MG63 (cell line): ENCODE measurements around the gene FUS. TPM values are rescaled to one million over a fixed set of nuclear protein-coding genes. Genes with fewer than 3 reads are reported as not detected.
"Not testable (repeated sequence)": the region's sequence is repeated elsewhere in the genome, so short reads cannot be mapped to it uniquely, and the experiment has no call there.

Experiments
- DNase-seq: peaks from one replicate; pipeline ENCODE4 v3.0.0-alpha.2; 2020
- H3K27me3 ChIP-seq: fragments of 250-450 bp; sonication (Bioruptor Pico); 2 replicates; pipeline ENCODE4 v1.5.1; 2020; ENCODE audit warnings: mild to moderate bottlenecking, moderate library complexity
- H3K36me3 ChIP-seq: fragments of 250-450 bp; sonication (Bioruptor Pico); 2 replicates; pipeline ENCODE4 v1.5.1; 2020; ENCODE audit warnings: mild to moderate bottlenecking, moderate library complexity
- H3K4me3 ChIP-seq: fragments of 250-450 bp; sonication (Bioruptor Pico); 2 replicates; pipeline ENCODE4 v1.5.1; 2020; ENCODE audit warnings: mild to moderate bottlenecking, moderate library complexity
- H3K9me3 ChIP-seq: fragments of 250-450 bp; sonication (Bioruptor Pico); 2 replicates; pipeline ENCODE4 v1.5.1; 2020; ENCODE audit warnings: mild to moderate bottlenecking, moderate library complexity
- total RNA-seq: library from RNA; depleted of rRNA; stranded (reverse); fragments of >200 nt; shearing (Covaris generic); gene quantifications from 2 replicates; pipeline ENCODE4 v1.2.3, GENCODE V29; 2014; ENCODE audit warnings: low replicate concordance

Gene FUS
- total RNA-seq, 1 experiment from 2014 or later: 17.2 TPM

DNA sequence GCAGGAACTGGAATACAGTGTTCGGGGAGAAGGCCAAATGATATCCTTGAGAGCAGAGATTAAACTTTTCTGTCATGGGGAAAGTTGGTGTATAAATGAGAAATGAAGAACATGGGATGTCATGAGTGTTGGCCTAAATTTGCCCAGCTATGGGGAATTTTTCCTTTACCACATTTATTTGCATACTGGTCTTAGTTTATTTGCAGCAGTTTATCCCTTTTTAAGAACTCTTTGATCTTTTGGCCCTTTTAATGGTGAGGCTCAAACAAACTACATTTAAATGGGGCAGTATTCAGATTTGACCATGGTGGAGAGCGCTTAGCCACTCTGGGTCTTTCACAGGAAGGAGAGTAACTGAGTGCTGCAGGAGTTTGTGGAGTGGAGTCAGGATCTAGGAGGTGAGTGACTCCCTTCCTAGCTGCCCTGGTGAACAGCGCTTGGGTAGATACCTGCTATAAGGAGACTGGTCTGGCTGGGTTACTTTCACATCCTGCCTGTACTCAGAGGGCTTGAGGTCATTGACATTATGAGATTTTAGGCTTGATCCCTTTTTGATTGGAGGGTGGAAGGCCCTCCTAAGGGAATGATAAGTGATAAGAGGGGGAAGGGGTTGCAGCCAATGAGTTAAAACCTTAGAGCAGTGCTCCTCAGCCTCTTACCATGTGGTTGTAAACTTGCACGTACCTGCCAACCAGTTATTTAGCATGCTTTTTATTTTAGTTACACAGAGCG lies 11.9 kb downstream of the FUS start:
- Histone ChIP-seq H3K4me3 (no peak overlapping the region), H3K36me3 (peaks cover 100% of the 10 kb centered on the region), H3K27me3 (no peaks in the 10 kb centered on the region), H3K9me3 (no peaks in the 10 kb centered on the region)
- DNase-seq: no peak

DNA sequence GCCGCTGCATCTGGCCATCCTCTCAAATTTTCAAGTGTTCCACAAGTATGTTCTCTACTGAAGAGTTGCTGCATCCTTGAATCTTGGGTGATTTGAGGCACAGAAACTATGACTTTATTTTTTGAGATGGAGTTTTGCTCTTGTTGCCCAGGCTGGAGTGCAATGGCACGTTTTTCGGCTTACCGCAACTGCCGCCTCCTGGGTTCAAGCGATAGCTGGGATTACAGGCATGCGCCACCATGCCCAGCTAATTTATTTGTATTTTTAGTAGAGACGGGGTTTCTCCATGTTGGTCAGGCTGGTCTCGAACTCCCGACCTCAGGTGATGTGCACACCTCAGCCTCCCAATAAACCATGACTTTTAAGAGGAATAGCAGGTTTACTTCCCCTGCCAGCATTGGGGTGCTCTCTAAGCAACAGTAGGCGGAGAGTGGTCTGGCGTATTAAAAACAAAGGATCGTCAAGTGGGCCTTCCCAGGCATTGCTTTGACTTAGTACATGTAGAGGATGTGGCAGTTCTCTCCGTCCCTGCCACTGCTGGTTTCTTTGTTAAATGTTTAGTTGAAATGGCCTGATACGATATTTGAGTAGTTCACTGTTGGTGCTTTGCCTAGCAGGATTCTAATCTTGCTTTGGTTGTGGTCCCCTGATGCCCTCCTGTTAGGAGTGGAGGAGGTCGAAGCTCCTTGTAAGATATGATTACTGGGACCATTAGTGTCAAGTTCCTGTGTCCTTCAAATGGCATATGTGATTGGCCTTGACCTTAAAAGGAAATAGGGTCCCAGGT lies 13.1 kb downstream of the FUS start:
- no peaks in the 10 kb centered on the region for H3K9me3 ChIP-seq
- peaks cover 98% of the 10 kb centered on the region for H3K36me3 ChIP-seq
- no peak overlapping the region for H3K4me3 ChIP-seq
- no peak for DNase-seq
- H3K27me3 ChIP-seq: no peaks in the 10 kb centered on the region

DNA sequence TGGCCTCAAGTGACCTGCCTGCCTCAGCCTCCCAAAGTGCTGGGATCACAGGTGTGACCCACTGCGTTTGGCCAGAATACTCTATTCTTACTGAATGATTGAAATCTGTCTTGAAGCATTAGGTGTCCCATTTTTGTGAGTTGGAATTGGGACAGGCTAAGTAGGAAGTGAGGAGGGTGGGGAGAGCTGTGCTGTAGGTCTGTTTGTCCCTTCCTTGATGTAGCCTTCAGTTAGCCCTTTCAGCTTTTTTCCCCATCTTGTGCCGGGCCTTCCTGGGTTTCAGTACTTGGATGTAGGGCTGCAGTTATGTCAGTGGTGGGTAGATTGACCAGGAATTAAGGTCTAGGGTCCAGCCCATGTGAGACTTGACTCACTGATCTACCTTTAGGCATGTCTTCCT lies 13.9 kb downstream of the FUS start:
- Histone ChIP-seq H3K36me3 (peaks cover 96% of the 10 kb centered on the region), H3K27me3 (no peaks in the 10 kb centered on the region), H3K4me3 (no peak overlapping the region), H3K9me3 (no peaks in the 10 kb centered on the region)
- no peak for DNase-seq

DNA sequence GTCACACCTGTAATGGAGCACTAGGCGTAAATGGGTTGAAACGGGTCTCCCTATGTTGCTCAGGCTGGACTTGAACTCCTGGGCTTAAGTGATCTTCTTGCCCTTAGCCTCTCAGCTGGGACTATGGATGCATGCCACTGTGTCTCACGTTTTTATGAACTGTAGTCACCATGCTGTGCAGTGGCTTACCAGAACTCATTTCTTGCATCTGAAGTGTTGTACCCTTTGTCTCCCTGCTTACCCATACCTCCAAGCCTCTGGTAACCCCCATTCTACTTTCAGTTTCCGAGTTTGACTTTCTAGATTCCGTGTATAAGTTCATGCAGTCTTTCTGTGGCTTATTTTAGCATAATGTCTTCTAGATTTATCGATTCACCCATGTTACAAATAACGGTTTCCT lies 15.0 kb downstream of the FUS start:
- H3K9me3 ChIP-seq: no peaks in the 10 kb centered on the region
- peaks cover 96% of the 10 kb centered on the region for H3K36me3 ChIP-seq
- no peak for DNase-seq
- H3K27me3 ChIP-seq: no peaks in the 10 kb centered on the region
- no peak overlapping the region for H3K4me3 ChIP-seq

DNA sequence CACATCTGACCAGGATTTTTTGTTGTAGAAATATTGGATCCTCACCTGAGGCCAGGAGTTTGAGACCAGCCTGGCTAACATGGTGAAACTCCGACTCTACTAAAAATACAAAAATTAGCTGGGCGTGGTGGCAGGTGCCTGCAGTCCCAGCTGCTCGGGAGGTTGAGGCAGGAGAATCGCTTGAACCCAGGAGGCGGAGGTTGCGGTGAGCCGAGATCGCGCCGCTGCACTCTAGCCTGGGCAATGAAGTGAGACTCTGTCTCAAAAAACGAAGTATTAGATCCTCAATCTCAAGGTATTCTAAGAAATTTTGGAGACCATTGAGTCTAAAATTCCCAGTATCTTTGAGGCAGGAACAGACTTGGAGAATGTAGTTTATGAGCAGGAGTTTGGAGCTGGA lies 15.9 kb downstream of the FUS start:
- H3K4me3 ChIP-seq, H3K9me3 ChIP-seq, H3K27me3 ChIP-seq, DNase-seq: not testable (repeated sequence)
- H3K36me3 ChIP-seq: peaks cover 93% of the 10 kb centered on the region

DNA sequence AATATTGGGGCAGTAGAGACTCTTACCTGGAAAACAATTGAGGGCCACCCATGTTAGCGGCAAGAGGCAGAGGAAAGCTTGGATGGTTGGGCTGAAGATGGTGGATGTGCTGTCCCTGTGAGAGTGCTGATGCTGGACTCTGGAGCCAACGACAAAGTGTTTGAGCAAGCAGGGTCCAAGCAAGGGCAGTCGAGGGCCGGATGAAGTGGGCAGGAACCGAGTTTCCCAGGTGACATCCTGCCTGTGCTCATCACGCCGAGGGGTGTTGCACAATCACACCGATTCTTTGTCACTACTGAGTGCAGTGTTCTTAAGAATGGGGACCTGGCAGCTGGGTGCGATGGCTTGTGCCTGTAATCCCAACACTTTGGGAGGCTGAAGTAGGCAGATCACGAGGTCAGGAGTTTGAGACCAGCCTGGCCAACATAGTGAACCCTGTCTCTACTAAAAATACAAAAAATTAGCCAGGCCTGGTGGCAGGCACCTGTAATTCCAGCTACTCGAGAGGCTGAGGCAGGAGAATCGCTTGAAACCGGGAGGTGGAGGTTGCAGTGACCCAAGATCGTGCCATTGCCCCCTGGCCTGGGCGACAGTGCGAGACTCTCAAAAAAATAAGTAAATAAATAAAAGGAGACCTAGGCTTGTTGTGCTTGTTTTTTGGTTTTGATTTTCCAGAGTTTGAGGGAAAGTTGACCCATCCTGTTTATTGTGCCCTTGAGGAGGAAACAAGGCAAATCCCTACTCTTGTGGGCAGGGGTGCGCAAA lies 16.6 kb downstream of the FUS start:
- Histone ChIP-seq H3K27me3 (no peaks in the 10 kb centered on the region), H3K9me3 (no peaks in the 10 kb centered on the region), H3K4me3 (no peak overlapping the region), H3K36me3 (peaks cover 91% of the 10 kb centered on the region)
- DNase-seq: no peak

DNA sequence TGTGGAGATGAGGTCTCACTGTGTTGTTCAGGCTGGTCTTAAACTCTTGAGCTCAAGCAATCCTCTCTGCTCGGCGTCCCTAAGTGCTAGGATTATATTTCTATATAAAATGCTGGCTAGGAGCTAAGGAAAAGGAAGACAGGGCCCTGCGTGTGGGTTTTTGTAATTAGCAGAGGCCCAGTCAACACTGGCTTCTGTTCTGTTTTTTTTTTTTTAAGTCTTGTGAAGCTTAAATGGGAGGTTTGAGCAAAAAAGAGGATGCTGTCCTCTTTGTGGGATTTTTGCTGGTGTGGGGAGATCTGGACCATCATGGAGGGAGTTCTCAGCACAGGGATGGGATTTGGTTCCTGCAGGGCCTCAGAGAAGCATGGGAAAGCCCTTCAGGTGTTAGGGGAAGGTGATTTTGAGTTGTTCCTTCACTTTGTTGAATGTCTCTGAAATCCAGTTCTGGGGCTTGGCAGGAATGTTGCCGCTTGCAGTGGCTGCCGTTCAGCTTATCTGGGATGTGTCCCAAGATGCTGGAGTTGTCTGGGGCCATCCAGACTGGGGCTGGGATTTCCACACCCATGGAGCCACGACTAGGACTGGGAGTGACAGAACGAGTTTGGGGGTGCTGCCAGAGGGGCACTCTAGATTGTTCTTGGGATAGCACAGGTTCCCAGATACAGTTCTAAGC lies 18.4 kb downstream of the FUS start:
- Histone ChIP-seq H3K4me3 (no peak overlapping the region), H3K36me3 (peaks cover 72% of the 10 kb centered on the region), H3K9me3 (no peaks in the 10 kb centered on the region), H3K27me3 (no peaks in the 10 kb centered on the region)
- DNase-seq: no peak

DNA sequence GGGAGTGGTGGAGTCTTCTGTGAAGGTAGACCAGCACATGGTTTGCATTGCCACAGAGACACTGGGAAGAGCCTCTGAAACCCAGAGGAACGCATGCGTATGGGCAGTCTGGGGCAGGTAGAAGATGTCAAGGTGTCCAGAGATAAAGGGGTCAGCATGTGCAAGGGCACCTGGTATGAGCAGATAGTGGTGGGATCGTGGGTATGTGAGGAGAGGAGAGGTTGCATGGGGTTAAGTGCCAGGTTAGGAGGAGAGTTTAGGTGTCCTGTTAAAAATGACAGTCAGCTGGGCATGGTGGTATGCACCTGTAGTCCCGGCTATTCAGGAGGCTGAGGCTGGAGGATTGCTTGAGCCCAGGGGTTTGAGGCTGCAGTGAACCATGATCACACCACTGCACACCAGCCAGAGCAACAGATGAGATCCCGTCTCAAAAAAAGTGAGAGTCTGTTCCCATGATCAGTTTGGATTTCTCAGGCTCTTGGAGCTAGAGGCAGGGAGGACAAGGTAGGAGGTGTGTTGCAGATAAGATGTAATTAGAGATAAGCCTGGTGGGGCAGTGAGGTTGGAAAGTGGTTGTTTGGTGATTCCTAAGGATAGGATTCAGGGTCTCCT lies 19.6 kb downstream of the FUS start:
- H3K4me3 ChIP-seq: no peak overlapping the region
- DNase-seq: no peak
- H3K36me3 ChIP-seq: peaks cover 61% of the 10 kb centered on the region
- no peaks in the 10 kb centered on the region for H3K27me3 ChIP-seq
- no peaks in the 10 kb centered on the region for H3K9me3 ChIP-seq

DNA sequence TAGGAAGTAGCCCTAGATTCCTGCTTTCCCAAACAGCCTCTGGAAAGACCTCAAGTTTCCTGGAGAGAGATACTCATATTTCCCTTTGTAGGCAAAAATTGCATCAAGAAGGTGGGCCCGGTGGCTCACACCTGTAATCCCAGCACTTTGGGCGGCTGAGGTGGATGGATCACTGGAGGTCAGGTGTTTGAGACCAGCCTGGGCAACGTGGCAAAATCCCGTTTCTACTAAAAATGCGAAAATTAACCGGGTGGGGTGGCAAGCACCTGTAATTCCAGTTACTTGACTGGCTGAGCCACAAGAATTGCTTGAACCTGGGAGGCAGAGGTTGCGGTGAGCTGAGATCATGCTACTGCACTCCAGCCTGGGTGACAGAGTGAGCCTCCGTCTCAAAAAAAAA lies 20.2 kb downstream of the FUS start:
- H3K9me3 ChIP-seq, H3K27me3 ChIP-seq, DNase-seq, H3K4me3 ChIP-seq: not testable (repeated sequence)
- H3K36me3 ChIP-seq: peaks cover 55% of the 10 kb centered on the region

DNA sequence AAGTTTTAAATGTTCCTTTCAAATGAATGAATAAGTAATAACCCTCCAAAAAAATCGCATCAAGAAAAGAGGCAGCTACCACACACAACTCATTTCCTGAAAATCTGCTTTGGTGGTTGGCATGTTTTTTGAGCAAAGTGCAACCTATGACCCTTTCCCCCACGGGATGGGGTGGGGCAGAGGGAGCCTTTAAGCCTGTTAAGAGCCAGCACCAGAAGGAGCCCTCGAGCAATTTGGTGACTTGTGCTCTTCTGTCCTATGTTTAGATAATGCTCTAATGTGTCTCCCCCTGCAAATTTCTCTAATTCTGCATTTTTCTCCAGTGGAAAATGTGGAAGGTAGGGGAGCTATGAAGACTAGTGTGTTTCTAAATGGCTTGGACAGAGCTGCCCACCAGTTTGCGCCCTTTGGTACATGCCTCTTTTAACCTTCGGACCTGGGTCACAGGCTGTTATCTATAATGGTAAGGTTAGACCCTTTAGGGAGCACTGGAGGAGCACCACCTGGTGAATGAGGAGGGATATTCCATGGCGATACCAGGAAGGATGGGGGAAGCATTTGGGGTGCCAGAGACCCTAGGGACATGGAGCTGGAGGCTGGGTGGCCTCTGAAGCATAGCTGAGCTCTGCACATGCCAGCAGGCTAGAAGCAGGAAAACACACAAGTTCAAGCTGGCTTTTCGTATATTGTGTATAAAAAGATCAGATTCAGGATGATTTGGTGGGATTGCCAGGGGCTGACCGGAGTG lies 21.1 kb downstream of the FUS start:
- H3K36me3 ChIP-seq: peaks cover 46% of the 10 kb centered on the region
- no peak overlapping the region for H3K4me3 ChIP-seq
- DNase-seq: peak; percentile 34
- no peaks in the 10 kb centered on the region for H3K9me3 ChIP-seq
- no peaks in the 10 kb centered on the region for H3K27me3 ChIP-seq

DNA sequence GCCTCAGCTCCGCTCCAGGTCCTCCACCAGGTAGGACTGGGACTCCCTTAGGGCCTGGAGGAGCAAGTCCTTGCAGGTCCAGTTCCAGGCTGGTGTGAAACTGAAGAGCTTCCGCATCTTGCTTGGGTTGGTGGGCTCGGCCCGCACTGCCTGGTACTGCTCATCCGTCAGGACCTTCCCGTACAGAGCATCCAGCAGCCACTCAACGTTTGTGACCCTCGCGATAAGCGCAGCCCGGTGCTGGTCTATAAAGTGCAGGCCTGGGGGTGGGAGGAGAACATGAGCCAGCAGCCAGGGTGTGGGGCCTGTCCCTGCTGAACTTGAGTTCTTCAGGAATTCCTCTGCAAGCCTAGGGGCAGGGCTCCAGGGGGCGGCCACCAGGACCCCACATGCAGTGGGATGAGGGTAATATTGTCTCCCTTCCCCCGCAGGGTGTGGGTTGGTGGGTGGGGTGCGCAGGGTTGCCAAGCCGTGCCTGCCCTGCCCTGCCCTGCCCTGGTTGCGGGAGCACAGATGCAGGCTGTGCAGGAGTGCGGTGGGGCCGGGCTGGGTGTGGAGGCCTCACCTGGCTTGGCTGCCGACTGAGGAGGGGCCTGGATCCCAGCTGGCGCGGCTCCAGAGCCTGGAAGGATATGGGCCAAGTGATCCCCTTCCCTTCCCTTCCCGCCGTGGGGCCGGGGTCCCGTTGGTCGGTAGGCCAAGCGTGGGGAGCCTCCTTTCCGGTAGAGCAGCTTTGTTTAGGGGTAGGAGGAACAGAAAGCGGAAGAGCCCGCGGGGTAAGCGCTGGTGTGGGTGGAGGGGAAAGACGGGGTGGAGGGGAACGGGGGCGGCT lies 21.9 kb downstream of the FUS start:
- H3K27me3 ChIP-seq: no peaks in the 10 kb centered on the region
- H3K4me3 ChIP-seq: no peak overlapping the region
- H3K36me3 ChIP-seq: peaks cover 38% of the 10 kb centered on the region
- no peaks in the 10 kb centered on the region for H3K9me3 ChIP-seq
- DNase-seq: no peak

DNA sequence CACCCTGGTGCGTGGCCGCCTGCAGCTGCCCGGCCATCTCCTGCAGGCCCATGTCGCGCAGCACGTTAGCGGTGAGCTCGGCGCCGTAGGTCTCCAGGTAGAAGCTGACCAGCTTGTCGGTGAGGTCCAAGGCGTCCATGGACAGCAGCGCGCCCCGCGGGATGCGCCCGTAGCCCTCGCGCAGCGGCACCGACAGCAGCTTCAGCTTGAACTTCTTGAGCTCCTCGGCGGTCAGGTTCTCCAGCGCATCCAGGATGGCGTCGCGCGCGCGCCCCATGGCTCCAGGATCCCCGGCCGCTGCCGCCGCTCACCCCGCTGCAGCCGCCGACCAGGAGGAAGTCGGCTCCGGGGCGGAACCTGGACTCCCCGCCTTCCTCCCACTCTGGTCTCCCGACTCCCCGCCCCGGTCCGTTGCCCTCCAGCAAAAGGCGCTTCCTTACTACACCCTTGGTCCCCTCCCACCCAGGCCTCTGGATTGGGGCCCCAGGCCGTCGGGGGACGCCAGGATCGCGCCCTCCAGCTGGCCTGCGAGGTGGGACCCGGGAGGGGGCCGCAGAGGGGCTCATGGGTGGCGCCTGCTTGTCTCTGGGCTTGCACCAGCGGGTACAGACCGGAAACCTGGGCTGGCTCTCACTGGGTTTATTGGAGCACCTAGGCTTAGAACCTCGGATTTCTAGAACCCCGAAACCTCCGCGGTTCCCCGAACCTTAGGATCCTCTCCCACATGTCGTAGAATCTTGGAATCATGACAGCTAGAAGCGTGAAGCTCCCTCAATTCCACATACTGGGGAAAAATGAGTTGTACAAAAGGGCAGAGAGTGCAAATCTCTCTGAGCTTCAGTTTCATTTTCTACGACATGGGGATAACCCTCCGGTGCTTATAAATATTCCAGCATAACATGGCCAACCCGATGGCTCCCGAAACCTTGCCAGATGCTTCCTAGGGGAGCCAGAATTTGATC lies 22.8 kb downstream of the FUS start, which contains the start of gene PYCARD:
Gene PYCARD (minus strand): TSS at position 347 of the 962 bp plus-strand sequence. CDS start 70 bp downstream, at position 277.
- Histone ChIP-seq H3K9me3 (no peaks in the 10 kb centered on the region), H3K36me3 (peaks cover 31% of the 10 kb centered on the region), H3K4me3 (no peak within 1 kb of the TSS), H3K27me3 (no peaks in the 10 kb centered on the region)
- no peak for DNase-seq

DNA sequence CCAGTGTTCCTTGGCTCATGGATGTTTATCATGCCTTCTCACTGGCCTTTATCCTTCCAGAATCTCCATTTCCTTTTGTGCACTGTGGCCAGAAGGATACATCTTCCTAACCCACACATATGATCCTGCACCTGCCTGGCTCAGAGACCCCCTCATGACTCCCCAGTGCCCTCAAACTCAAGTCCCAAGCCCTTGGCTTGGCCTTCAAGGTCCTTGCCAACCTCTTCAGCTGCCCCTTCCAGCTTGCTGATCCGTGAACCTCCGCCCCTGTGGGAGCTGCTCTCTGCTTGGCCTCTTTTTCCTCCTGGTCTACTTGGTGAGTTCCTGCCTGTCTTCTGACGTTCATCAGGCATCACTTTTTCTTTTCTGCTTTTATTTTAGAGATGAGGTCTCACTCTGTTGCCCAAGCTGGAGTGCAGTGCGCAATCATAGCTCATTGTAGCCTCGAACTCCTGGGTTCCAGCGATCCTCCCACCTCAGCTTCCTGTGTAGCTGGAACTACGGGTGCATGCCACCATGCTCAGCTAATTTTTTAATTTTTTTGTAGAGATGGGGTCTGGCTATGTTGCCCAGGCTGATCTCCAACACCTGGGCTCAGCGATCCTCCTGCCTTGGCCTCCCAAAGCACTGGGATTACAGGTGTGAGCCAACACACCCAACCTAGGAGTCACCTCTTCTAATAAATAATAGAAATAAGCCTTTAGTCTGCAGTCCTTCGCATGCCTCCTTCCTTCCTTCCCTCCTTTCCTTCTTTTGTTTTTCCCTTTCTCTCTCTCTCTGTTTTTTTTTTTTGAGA lies 25.1 kb downstream of the FUS start:
- Histone ChIP-seq H3K9me3 (no peaks in the 10 kb centered on the region), H3K27me3 (no peaks in the 10 kb centered on the region), H3K4me3 (no peak overlapping the region), H3K36me3 (peaks cover 9% of the 10 kb centered on the region; the same call in 1 of the 2 replicates)
- DNase-seq: no peak
